ENCODE results near the gene RTTN.

Gene RTTN

GRCh38 chr18:70085641-70086040 lies 119.8 kb downstream of the RTTN start:
- FAIRE-seq: no peak
- DNase-seq (ENCODE audit: low spot score): no peak

- no peak for FAIRE-seq
- DNase-seq (ENCODE audit: low spot score): no peak
Observed at GRCh38 chr18:70082430-70082829, 123.1 kb downstream of the RTTN start.

- no peak for DNase-seq (ENCODE audit: low spot score)
Observed at GRCh38 chr18:70078106-70078505, 127.4 kb downstream of the RTTN start.

GRCh38 chr18:70075906-70076305 lies 129.6 kb downstream of the RTTN start:
- DNase-seq (ENCODE audit: low spot score) (no peak), FAIRE-seq (no peak)

More at GRCh38 chr18:70078106-70078505, 127.4 kb downstream of the RTTN start:
- FAIRE-seq: no peak

- DNase-seq (ENCODE audit: low spot score): no peak
- FAIRE-seq: no peak
Observed at GRCh38 chr18:70074116-70074515, 131.4 kb downstream of the RTTN start.

GRCh38 chr18:70073432-70073831 lies 132.1 kb downstream of the RTTN start:
- no peak for FAIRE-seq
- DNase-seq (ENCODE audit: low spot score): no peak

GRCh38 chr18:70072678-70073077 lies 132.8 kb downstream of the RTTN start:
- no peak for DNase-seq (ENCODE audit: low spot score)
- no peak for FAIRE-seq

GRCh38 chr18:70069965-70070364 lies 135.5 kb downstream of the RTTN start:
- DNase-seq (ENCODE audit: low spot score): no peak

GRCh38 chr18:70069382-70069781 lies 136.1 kb downstream of the RTTN start:
- FAIRE-seq: no peak
- no peak for DNase-seq (ENCODE audit: low spot score)

More at GRCh38 chr18:70069965-70070364, 135.5 kb downstream of the RTTN start:
- no peak for FAIRE-seq

GRCh38 chr18:70068981-70069380 lies 136.5 kb downstream of the RTTN start:
- FAIRE-seq: no peak
- DNase-seq (ENCODE audit: low spot score): no peak

GRCh38 chr18:70059684-70060083 lies 145.8 kb downstream of the RTTN start:
- FAIRE-seq: no peak
- DNase-seq (ENCODE audit: low spot score): no peak

- DNase-seq (ENCODE audit: low spot score): no peak
- no peak for FAIRE-seq
Observed at GRCh38 chr18:70058916-70059315, 146.6 kb downstream of the RTTN start.

- peak; percentile 57 for FAIRE-seq
- no peak for DNase-seq (ENCODE audit: low spot score)
Observed at GRCh38 chr18:70047931-70048603, 157.4 kb downstream of the RTTN start.

GRCh38 chr18:70046796-70047195 lies 158.7 kb downstream of the RTTN start:
- DNase-seq (ENCODE audit: low spot score) (no peak), FAIRE-seq (no peak)

GRCh38 chr18:70046207-70046606 lies 159.3 kb downstream of the RTTN start:
- DNase-seq (ENCODE audit: low spot score) (peak; percentile 37), FAIRE-seq (peak; percentile 28)

GRCh38 chr18:70044632-70045031 lies 160.9 kb downstream of the RTTN start:
- FAIRE-seq (peak; percentile 97), DNase-seq (ENCODE audit: low spot score) (peak; percentile 96)

GRCh38 chr18:70041459-70042050 lies 163.9 kb downstream of the RTTN start:
- FAIRE-seq: no peak

GRCh38 chr18:70039186-70039585 lies 166.3 kb downstream of the RTTN start:
- DNase-seq (ENCODE audit: low spot score) (no peak), FAIRE-seq (no peak)

More at GRCh38 chr18:70041459-70042050, 163.9 kb downstream of the RTTN start:
- DNase-seq (ENCODE audit: low spot score): no peak

GRCh38 chr18:70037431-70038061 lies 167.9 kb downstream of the RTTN start:
- DNase-seq (ENCODE audit: low spot score) (no peak), FAIRE-seq (no peak)

- no peak for DNase-seq (ENCODE audit: low spot score)
Observed at GRCh38 chr18:70036771-70037347, 168.6 kb downstream of the RTTN start.

GRCh38 chr18:70036168-70036567 lies 169.3 kb downstream of the RTTN start:
- DNase-seq (ENCODE audit: low spot score) (no peak), FAIRE-seq (no peak)

More at GRCh38 chr18:70036771-70037347, 168.6 kb downstream of the RTTN start:
- FAIRE-seq: no peak

- DNase-seq (ENCODE audit: low spot score) (no peak), FAIRE-seq (no peak)
Observed at GRCh38 chr18:70031221-70031620, 174.3 kb downstream of the RTTN start.

Measured in RCC 7860 (cell line).